ENCODE data around the gene FDX1.

The FDX1 gene

GRCh38 chr11:110513259-110513801, 83.6 kb downstream of the FDX1 start:
- no peak for DNase-seq

GRCh38 chr11:110513846-110514437, 84.2 kb downstream of the FDX1 start:
- DNase-seq = no peak

Measured in NCI-H526 (cell line).